Endodermal cell (in vitro differentiated cells): Measurements from ENCODE around the gene SNX9. TPM values are rescaled to one million over a fixed set of nuclear protein-coding genes. Genes with fewer than 3 reads are reported as not detected.
A peak's percentile ranks its signal among the peaks of the same experiment; 100 is the strongest.

Source experiments
- DNase-seq: peaks from one replicate; pipeline ENCODE4 v3.0.0-alpha.2; 2017
- H3K27ac ChIP-seq: 2 replicates; pipeline ENCODE4 v1.5.1; 2013; ENCODE audit warnings: mild to moderate bottlenecking, low read depth, low read length, moderate library complexity
- H3K27me3 ChIP-seq: 2 replicates; pipeline ENCODE4 v1.6.1; 2013; ENCODE audit warnings: mild to moderate bottlenecking, low read length, moderate library complexity; ENCODE audit not compliant: insufficient read depth, control insufficient read depth, poor library complexity, severe bottlenecking
- H3K36me3 ChIP-seq: 2 replicates; pipeline ENCODE4 v1.7.0; 2013; ENCODE audit warnings: mild to moderate bottlenecking, low read length, moderate library complexity; ENCODE audit not compliant: control insufficient read depth, insufficient read depth
- H3K4me1 ChIP-seq: one replicate; pipeline ENCODE4 v1.7.0; 2013; ENCODE audit warnings: low read length; ENCODE audit not compliant: control insufficient read depth, insufficient read depth
- H3K4me3 ChIP-seq: 2 replicates; pipeline ENCODE4 v1.5.1; 2013; ENCODE audit warnings: mild to moderate bottlenecking, low read length, moderate library complexity
- H3K9ac ChIP-seq: 2 replicates; pipeline ENCODE4 v1.6.1; 2013; ENCODE audit warnings: mild to moderate bottlenecking, low read length, moderate library complexity; ENCODE audit not compliant: poor library complexity, severe bottlenecking; ENCODE audit errors: extremely low read depth
- H3K9me3 ChIP-seq: 2 replicates; pipeline ENCODE4 v1.6.1; 2013; ENCODE audit warnings: mild to moderate bottlenecking, low read length, moderate library complexity; ENCODE audit not compliant: control insufficient read depth
- H3K27ac Mint-ChIP-seq: 2 replicates; pipeline ENCODE4 v1.8.0; 2020; ENCODE audit warnings: mixed read lengths
- H3K27me3 Mint-ChIP-seq: 2 replicates; pipeline ENCODE4 v1.8.0; 2021; ENCODE audit warnings: mild to moderate bottlenecking, mixed read lengths; ENCODE audit not compliant: insufficient read depth
- H3K36me3 Mint-ChIP-seq: 2 replicates; pipeline ENCODE4 v1.8.0; 2020; ENCODE audit warnings: low read depth, mixed read lengths
- H3K4me1 Mint-ChIP-seq: 2 replicates; pipeline ENCODE4 v1.8.0; 2020; ENCODE audit warnings: mixed read lengths
- H3K4me3 Mint-ChIP-seq: 2 replicates; pipeline ENCODE4 v1.8.0; 2020; ENCODE audit warnings: mild to moderate bottlenecking, moderate library complexity, mixed read lengths
- H3K9me3 Mint-ChIP-seq: 2 replicates; pipeline ENCODE4 v1.8.0; 2020; ENCODE audit warnings: mild to moderate bottlenecking, mixed read lengths
- CTCF ChIP-seq: fragments of 200-600 bp; sonication (generic); conservative IDR thresholded peaks from 2 replicates; pipeline ENCODE4 v1.5.0; 2021; ENCODE audit warnings: antibody characterized with exemption, mild to moderate bottlenecking
- WGBS, 2 experiments: methylation state at CpG; one replicate each; pipeline versions ENCODE4 v1.1.5 to v1.1.7; 2013; ENCODE audit warnings: missing lambda C conversion rate in 2 of 2, mixed read lengths in 1 of 2; ENCODE audit not compliant: insufficient coverage in 1 of 2, insufficient read length in 1 of 2; 5-methylcytosine and 5-hydroxymethylcytosine counted together
- total RNA-seq, 2 donors: library from RNA; stranded (reverse); fragmentation: NEBNext Ultra II Directional in 1 of 2; extraction: Animal tissue kit (Norgen Biotek cat#: 25700) in 1 of 2; gene quantifications; 2 replicates in 1 of 2; 3 replicates in 1 of 2; pipeline ENCODE4 v1.2.1, GENCODE V29; 2021

Gene SNX9
- total RNA-seq, 2 donors from 2014 or later = 30.6 to 33.0 TPM

GRCh38 chr6:157974967-157975366, 151.9 kb downstream of the SNX9 start:
- 93% methylated on average over 3 of the region's 3 CpGs; no CpG with 5 or more reads in 1 of the 2 experiments for WGBS, 2 experiments
- Mint-ChIP-seq H3K36me3 (no peaks in the 10 kb centered on the region), H3K4me3 (no peak overlapping the region), H3K9me3 (no peaks in the 10 kb centered on the region), H3K4me1 (peaks cover 9% of the 10 kb centered on the region), H3K27ac (no peak overlapping the region), H3K27me3 (peaks cover 34% of the 10 kb centered on the region)
- Histone ChIP-seq H3K9me3 (no peaks in the 10 kb centered on the region), H3K4me3 (no peak overlapping the region), H3K27ac (no peak overlapping the region), H3K4me1 (no peaks in the 10 kb centered on the region), H3K27me3 (no peaks in the 10 kb centered on the region), H3K9ac (no peak overlapping the region), H3K36me3 (no peaks in the 10 kb centered on the region)
- no peak for TF ChIP-seq CTCF
- DNase-seq = no peak

GRCh38 chr6:157975456-157975855, 152.4 kb downstream of the SNX9 start:
- Histone ChIP-seq H3K9me3 (no peaks in the 10 kb centered on the region), H3K4me3 (no peak overlapping the region), H3K9ac (no peak overlapping the region), H3K27ac (no peak overlapping the region), H3K4me1 (no peaks in the 10 kb centered on the region), H3K27me3 (no peaks in the 10 kb centered on the region), H3K36me3 (no peaks in the 10 kb centered on the region)
- no peak for DNase-seq
- Mint-ChIP-seq H3K27ac (no peak overlapping the region), H3K9me3 (no peaks in the 10 kb centered on the region), H3K27me3 (peaks cover 39% of the 10 kb centered on the region), H3K36me3 (no peaks in the 10 kb centered on the region), H3K4me1 (peaks cover 9% of the 10 kb centered on the region), H3K4me3 (no peak overlapping the region)
- TF ChIP-seq CTCF = no peak
- WGBS, 2 experiments = 86 to 95% methylated on average over 1 of the region's 2 CpGs

- Mint-ChIP-seq H3K27ac (no peak overlapping the region), H3K36me3 (no peaks in the 10 kb centered on the region), H3K9me3 (no peaks in the 10 kb centered on the region), H3K27me3 (peaks cover 47% of the 10 kb centered on the region), H3K4me3 (no peak overlapping the region), H3K4me1 (peaks cover 9% of the 10 kb centered on the region)
- H3K4me1 ChIP-seq = no peaks in the 10 kb centered on the region
- no peak overlapping the region for H3K4me3 ChIP-seq
- no peak overlapping the region for H3K9ac ChIP-seq
- no peaks in the 10 kb centered on the region for H3K27me3 ChIP-seq
- peak; percentile 43 for DNase-seq
- no peak for TF ChIP-seq CTCF
- H3K9me3 ChIP-seq = no peaks in the 10 kb centered on the region
- 89 to 94% methylated on average over 13 to 21 of the region's 21 CpGs for WGBS, 2 experiments
- H3K36me3 ChIP-seq = no peaks in the 10 kb centered on the region
- no peak overlapping the region for H3K27ac ChIP-seq
Observed at GRCh38 chr6:157976345-157977175, 153.5 kb downstream of the SNX9 start.
